ENCODE data around the gene GLT8D2.

DNA sequence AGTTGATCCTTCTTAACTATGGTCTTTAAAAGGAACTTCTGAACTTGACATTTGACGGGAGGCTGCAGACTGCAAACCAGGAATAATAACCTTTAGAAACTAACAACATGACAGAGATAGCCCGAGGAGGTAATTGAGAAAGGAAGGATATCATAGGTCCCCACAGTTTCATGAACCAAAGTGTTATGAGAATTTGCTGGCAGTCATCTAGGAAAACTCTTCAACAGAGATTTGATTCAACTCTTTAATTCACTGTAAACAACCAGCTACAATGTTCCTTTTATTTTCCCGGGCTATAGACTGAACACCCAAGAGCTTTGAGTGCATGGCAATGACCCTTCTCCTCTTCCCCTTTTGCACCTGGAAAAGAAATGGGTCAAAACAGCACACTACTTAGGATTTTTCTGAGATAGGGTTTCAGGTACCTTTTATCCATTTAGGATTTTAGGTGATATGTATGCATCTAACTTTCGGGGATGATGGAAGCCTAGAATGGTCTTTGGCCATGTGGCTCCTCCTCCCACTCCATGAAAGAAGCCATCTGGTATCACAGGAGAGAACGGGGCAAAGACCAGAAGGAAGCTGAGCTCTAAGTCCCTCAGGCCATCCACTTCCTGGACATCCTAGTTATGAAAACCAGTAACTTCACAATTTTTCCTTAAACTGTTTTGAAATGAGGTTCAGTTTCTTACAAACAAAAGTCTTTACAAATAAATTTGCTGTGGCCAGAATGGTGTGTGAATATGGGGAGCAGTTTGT, 23.0 kb downstream of the GLT8D2 start:
- TF ChIP-seq GLIS3 (CRISPR knock-in tag; IDR thresholded peaks at IDR 0.05) (no peak), ZC3H10 (CRISPR knock-in tag; IDR thresholded peaks at IDR 0.05) (no peak), BACH2 (CRISPR knock-in tag; IDR thresholded peaks at IDR 0.05; ENCODE audit: borderline replicate concordance) (no peak), RARB (CRISPR knock-in tag; IDR thresholded peaks at IDR 0.05) (no peak), TOX (CRISPR knock-in tag; IDR thresholded peaks at IDR 0.05; ENCODE audit: borderline replicate concordance) (no peak), ARNTL (CRISPR knock-in tag; IDR thresholded peaks at IDR 0.05; ENCODE audit: borderline replicate concordance, low read depth) (no peak), CSDC2 (CRISPR knock-in tag; IDR thresholded peaks at IDR 0.05) (no peak)
- TF ChIP-seq, protein P1, sequence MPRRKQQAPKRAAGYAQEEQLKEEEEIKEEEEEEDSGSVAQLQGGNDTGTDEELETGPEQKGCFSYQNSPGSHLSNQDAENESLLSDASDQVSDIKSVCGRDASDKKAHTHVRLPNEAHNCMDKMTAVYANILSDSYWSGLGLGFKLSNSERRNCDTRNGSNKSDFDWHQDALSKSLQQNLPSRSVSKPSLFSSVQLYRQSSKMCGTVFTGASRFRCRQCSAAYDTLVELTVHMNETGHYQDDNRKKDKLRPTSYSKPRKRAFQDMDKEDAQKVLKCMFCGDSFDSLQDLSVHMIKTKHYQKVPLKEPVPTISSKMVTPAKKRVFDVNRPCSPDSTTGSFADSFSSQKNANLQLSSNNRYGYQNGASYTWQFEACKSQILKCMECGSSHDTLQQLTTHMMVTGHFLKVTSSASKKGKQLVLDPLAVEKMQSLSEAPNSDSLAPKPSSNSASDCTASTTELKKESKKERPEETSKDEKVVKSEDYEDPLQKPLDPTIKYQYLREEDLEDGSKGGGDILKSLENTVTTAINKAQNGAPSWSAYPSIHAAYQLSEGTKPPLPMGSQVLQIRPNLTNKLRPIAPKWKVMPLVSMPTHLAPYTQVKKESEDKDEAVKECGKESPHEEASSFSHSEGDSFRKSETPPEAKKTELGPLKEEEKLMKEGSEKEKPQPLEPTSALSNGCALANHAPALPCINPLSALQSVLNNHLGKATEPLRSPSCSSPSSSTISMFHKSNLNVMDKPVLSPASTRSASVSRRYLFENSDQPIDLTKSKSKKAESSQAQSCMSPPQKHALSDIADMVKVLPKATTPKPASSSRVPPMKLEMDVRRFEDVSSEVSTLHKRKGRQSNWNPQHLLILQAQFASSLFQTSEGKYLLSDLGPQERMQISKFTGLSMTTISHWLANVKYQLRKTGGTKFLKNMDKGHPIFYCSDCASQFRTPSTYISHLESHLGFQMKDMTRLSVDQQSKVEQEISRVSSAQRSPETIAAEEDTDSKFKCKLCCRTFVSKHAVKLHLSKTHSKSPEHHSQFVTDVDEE (CRISPR knock-in tag; IDR thresholded peaks at IDR 0.05) = no peak
- TF ChIP-seq, protein P2, sequence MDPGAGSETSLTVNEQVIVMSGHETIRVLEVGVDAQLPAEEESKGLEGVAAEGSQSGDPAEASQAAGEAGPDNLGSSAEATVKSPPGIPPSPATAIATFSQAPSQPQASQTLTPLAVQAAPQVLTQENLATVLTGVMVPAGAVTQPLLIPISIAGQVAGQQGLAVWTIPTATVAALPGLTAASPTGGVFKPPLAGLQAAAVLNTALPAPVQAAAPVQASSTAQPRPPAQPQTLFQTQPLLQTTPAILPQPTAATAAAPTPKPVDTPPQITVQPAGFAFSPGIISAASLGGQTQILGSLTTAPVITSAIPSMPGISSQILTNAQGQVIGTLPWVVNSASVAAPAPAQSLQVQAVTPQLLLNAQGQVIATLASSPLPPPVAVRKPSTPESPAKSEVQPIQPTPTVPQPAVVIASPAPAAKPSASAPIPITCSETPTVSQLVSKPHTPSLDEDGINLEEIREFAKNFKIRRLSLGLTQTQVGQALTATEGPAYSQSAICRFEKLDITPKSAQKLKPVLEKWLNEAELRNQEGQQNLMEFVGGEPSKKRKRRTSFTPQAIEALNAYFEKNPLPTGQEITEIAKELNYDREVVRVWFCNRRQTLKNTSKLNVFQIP (CRISPR knock-in tag; IDR thresholded peaks at IDR 0.05; ENCODE audit: borderline replicate concordance, low read depth) = no peak

All from SK-N-SH treated with all-trans-retinoic acid at 6 μM for 48 hours (cell line).